H1 (cell line): ENCODE data around the gene ASPDH. TPM values are rescaled to one million over a fixed set of nuclear protein-coding genes. Genes with fewer than 3 reads are reported as not detected.

Source experiments
- CTBP2 ChIP-seq: IDR thresholded peaks from 2 replicates; pipeline ENCODE4 v1.7.0; 2011; ENCODE audit warnings: borderline replicate concordance, mild to moderate bottlenecking, moderate library complexity, mixed read lengths, low read length; ENCODE audit not compliant: insufficient read depth, insufficient read length
- EZH2 ChIP-seq: fragments of 200-600 bp; sonication (generic); IDR thresholded peaks from 2 replicates; pipeline ENCODE4 v1.7.1; 2012; ENCODE audit warnings: low read depth, mild to moderate bottlenecking, moderate library complexity, low read length, inconsistent platforms; ENCODE audit not compliant: severe bottlenecking
- GTF2F1 ChIP-seq: IDR thresholded peaks from 2 replicates; pipeline ENCODE4 v1.6.1; 2012; ENCODE audit warnings: low read depth, low read length, improper control_type of control experiment, borderline replicate concordance
- HDAC2 ChIP-seq, 2 experiments: fragments of 300-600 bp in 1 of 2; sonication (generic) in 1 of 2; IDR thresholded peaks; 2 replicates each; pipeline ENCODE4 v1.6.1; 2011 to 2012; ENCODE audit warnings: low read depth in 2 of 2, low read length in 2 of 2, mild to moderate bottlenecking in 2 of 2, moderate library complexity in 2 of 2, borderline replicate concordance in 1 of 2, inconsistent platforms in 1 of 2
- HDAC6 ChIP-seq: IDR thresholded peaks from one replicate; pipeline ENCODE4 v1.7.1; 2012; ENCODE audit warnings: low read depth, mild to moderate bottlenecking, inconsistent platforms, low read length, moderate library complexity
- JUND ChIP-seq: IDR thresholded peaks from 2 replicates; pipeline ENCODE4 v1.6.1; 2011; ENCODE audit warnings: mild to moderate bottlenecking, improper control_type of control experiment, low read length
- RBBP5 ChIP-seq: IDR thresholded peaks from 2 replicates; pipeline ENCODE4 v1.7.1; 2012; ENCODE audit warnings: low read depth, mild to moderate bottlenecking, inconsistent platforms, low read length, moderate library complexity, borderline replicate concordance
- polyA plus RNA-seq, 7 experiments: library from polyadenylated mRNA; depleted of rRNA in 3 of 7; stranded (reverse) in 5 of 7; unstranded in 2 of 7; fragments of >200 nt in 5 of 7; fragments of 200-250 nt in 2 of 7; gene quantifications; 1 replicate in 5 of 7; 2 replicates in 1 of 7; 4 replicates in 1 of 7; pipeline versions ENCODE4 v1.2.1 to v1.2.3, GENCODE V29; 2011 to 2013; ENCODE audit warnings: missing spikeins in 2 of 7, mixed read lengths in 2 of 7
- total RNA-seq: library from RNA; stranded (reverse); fragmentation: NEBNext Ultra II Directional; extraction: Animal tissue kit (Norgen Biotek cat#: 25700); gene quantifications from 2 replicates; pipeline ENCODE4 v1.2.1, GENCODE V29; 2021
- TF ChIP-seq, protein P1 (sequence below): fragments of 300-600 bp; sonication (generic); IDR thresholded peaks from 2 replicates; pipeline ENCODE4 v1.7.1; 2012; ENCODE audit warnings: low read length, moderate library complexity, mild to moderate bottlenecking, inconsistent platforms; ENCODE audit not compliant: insufficient replicate concordance

Gene ASPDH
- total and polyA plus RNA-seq, 2 of the 8 experiments (the other 6 are each of a cell fraction or from before 2014, with no cell fraction given): not detected

DNA sequence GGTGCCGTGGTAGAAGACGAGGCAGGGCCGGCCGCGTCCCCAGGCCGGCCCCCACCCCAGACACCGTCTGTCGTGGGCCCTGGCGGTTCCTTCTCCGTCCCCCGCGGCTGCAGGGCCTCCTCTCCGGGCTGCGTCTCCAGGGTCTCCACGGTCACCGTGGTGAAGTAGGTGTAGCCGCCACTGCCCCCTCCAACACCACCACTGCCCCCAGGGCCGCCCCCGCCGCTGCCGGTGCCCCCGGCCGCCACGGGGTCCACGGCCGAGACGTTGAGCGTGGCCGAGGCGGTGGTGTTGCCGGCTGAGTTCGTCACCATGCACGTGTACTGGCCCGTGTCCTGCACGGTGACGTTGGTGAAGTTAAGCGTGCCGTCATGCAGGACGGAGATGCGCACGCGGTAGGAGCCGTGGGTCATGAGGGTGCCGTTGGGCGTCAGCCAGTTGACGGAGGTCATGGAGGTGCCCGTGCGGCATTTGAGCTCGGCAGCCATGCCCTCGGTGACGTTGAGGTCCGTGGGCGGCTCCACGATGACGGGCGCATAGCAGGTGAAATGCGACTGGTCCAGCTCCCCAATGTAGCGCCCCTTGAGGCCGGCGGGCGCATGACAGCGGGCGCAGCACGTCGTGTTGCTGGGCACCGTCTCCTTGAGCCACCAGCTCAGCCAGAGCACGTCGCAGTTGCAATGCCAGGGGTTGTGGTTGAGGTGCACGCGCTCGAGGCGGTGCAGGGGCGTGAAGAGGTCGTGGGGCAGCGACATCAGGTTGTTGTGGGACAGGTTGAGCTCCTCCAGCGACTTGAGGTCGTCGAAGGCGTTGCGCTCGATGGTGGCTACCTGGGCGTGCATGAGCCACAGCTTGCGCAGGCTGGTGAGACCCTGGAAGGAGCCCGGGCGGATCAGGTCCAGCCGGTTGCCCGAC, 4.6 kb upstream of the ASPDH start (continued):
- no peak for TF ChIP-seq CTBP2
- no peak for TF ChIP-seq EZH2
- TF ChIP-seq, protein P1, sequence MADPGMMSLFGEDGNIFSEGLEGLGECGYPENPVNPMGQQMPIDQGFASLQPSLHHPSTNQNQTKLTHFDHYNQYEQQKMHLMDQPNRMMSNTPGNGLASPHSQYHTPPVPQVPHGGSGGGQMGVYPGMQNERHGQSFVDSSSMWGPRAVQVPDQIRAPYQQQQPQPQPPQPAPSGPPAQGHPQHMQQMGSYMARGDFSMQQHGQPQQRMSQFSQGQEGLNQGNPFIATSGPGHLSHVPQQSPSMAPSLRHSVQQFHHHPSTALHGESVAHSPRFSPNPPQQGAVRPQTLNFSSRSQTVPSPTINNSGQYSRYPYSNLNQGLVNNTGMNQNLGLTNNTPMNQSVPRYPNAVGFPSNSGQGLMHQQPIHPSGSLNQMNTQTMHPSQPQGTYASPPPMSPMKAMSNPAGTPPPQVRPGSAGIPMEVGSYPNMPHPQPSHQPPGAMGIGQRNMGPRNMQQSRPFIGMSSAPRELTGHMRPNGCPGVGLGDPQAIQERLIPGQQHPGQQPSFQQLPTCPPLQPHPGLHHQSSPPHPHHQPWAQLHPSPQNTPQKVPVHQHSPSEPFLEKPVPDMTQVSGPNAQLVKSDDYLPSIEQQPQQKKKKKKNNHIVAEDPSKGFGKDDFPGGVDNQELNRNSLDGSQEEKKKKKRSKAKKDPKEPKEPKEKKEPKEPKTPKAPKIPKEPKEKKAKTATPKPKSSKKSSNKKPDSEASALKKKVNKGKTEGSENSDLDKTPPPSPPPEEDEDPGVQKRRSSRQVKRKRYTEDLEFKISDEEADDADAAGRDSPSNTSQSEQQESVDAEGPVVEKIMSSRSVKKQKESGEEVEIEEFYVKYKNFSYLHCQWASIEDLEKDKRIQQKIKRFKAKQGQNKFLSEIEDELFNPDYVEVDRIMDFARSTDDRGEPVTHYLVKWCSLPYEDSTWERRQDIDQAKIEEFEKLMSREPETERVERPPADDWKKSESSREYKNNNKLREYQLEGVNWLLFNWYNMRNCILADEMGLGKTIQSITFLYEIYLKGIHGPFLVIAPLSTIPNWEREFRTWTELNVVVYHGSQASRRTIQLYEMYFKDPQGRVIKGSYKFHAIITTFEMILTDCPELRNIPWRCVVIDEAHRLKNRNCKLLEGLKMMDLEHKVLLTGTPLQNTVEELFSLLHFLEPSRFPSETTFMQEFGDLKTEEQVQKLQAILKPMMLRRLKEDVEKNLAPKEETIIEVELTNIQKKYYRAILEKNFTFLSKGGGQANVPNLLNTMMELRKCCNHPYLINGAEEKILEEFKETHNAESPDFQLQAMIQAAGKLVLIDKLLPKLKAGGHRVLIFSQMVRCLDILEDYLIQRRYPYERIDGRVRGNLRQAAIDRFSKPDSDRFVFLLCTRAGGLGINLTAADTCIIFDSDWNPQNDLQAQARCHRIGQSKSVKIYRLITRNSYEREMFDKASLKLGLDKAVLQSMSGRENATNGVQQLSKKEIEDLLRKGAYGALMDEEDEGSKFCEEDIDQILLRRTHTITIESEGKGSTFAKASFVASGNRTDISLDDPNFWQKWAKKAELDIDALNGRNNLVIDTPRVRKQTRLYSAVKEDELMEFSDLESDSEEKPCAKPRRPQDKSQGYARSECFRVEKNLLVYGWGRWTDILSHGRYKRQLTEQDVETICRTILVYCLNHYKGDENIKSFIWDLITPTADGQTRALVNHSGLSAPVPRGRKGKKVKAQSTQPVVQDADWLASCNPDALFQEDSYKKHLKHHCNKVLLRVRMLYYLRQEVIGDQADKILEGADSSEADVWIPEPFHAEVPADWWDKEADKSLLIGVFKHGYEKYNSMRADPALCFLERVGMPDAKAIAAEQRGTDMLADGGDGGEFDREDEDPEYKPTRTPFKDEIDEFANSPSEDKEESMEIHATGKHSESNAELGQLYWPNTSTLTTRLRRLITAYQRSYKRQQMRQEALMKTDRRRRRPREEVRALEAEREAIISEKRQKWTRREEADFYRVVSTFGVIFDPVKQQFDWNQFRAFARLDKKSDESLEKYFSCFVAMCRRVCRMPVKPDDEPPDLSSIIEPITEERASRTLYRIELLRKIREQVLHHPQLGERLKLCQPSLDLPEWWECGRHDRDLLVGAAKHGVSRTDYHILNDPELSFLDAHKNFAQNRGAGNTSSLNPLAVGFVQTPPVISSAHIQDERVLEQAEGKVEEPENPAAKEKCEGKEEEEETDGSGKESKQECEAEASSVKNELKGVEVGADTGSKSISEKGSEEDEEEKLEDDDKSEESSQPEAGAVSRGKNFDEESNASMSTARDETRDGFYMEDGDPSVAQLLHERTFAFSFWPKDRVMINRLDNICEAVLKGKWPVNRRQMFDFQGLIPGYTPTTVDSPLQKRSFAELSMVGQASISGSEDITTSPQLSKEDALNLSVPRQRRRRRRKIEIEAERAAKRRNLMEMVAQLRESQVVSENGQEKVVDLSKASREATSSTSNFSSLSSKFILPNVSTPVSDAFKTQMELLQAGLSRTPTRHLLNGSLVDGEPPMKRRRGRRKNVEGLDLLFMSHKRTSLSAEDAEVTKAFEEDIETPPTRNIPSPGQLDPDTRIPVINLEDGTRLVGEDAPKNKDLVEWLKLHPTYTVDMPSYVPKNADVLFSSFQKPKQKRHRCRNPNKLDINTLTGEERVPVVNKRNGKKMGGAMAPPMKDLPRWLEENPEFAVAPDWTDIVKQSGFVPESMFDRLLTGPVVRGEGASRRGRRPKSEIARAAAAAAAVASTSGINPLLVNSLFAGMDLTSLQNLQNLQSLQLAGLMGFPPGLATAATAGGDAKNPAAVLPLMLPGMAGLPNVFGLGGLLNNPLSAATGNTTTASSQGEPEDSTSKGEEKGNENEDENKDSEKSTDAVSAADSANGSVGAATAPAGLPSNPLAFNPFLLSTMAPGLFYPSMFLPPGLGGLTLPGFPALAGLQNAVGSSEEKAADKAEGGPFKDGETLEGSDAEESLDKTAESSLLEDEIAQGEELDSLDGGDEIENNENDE: no peak
- TF ChIP-seq RBBP5: no peak
- TF ChIP-seq JUND: no peak
- TF ChIP-seq GTF2F1: no peak
- TF ChIP-seq HDAC2 (IDR thresholded peaks at IDR 0.05; ENCODE audit: borderline replicate concordance in 1 of 2, low read depth in 2 of 2, low read length in 2 of 2): no peak
- no peak for TF ChIP-seq HDAC6
